IMR-90 (cell line): ENCODE results near the gene MINDY3. TPM values are rescaled to one million over a fixed set of nuclear protein-coding genes. Genes with fewer than 3 reads are reported as not detected.

Experiments used
- ATAC-seq: fragments of 200-7000 bp; cut with Tn5 transposase; 2 replicates; pipeline ENCODE4 v1.9.1; 2020; ENCODE audit warnings: low read depth, mild to moderate bottlenecking, moderate library complexity
- BruUV-seq: library from RNA; stranded (reverse); fragments of 400-500 nt; replicated peaks from 2 replicates; lab custom pipeline; 2021; lab: Mats Ljungman, UMichigan
- CTCF ChIA-PET: fragments of 300-600 bp; formaldehyde crosslinking; extraction: SDS; loops from one replicate; lab custom pipeline; 2021; ENCODE audit warnings: antibody characterized with exemption; lab: Yijun Ruan, JAX
- POLR2A ChIA-PET: fragments of 300-600 bp; sonication (Branson Sonifier 250); formaldehyde crosslinking; loops from one replicate; lab custom pipeline; 2022; ENCODE audit warnings: antibody characterized with exemption; ENCODE audit not compliant: unreplicated experiment; lab: Charles Lee
- DNase-seq: peaks from one replicate; pipeline ENCODE4 v3.0.0; 2013
- H2AFZ ChIP-seq: replicated peaks from 2 replicates; pipeline ENCODE3; 2013; ENCODE audit warnings: low read length, mild to moderate bottlenecking; ENCODE audit not compliant: poor library complexity
- H2AK5ac ChIP-seq: 2 replicates; pipeline ENCODE4 v1.6.1; 2013; ENCODE audit warnings: low read depth, low read length, inconsistent platforms
- H2AK9ac ChIP-seq: replicated peaks from 2 replicates; pipeline ENCODE3; 2013; ENCODE audit warnings: mild to moderate bottlenecking, low read depth, low read length, moderate library complexity; ENCODE audit not compliant: poor library complexity
- H2BK120ac ChIP-seq: 2 replicates; pipeline ENCODE4 v1.6.1; 2013; ENCODE audit warnings: low read depth, low read length, inconsistent platforms
- H2BK15ac ChIP-seq: 3 replicates; pipeline ENCODE4 v1.6.1; 2013; ENCODE audit warnings: low read depth, low read length, inconsistent platforms
- H2BK20ac ChIP-seq: 2 replicates; pipeline ENCODE4 v1.6.1; 2013; ENCODE audit warnings: low read depth, mild to moderate bottlenecking, inconsistent platforms, low read length, moderate library complexity
- H2BK5ac ChIP-seq: 2 replicates; pipeline ENCODE4 v1.6.1; 2013; ENCODE audit warnings: mild to moderate bottlenecking, low read depth, low read length, inconsistent platforms; ENCODE audit not compliant: poor library complexity, severe bottlenecking
- H3K14ac ChIP-seq: replicated peaks from 2 replicates; pipeline ENCODE4 v1.6.1; 2013; ENCODE audit warnings: low read depth, low read length, inconsistent platforms
- H3K18ac ChIP-seq: 2 replicates; pipeline ENCODE4 v1.6.1; 2013; ENCODE audit warnings: low read depth, low read length, control low read depth
- H3K23ac ChIP-seq: 2 replicates; pipeline ENCODE4 v1.6.1; 2013; ENCODE audit warnings: low read depth, low read length, inconsistent platforms
- H3K27ac ChIP-seq: 2 replicates; pipeline ENCODE4 v1.5.1; 2013; ENCODE audit warnings: mild to moderate bottlenecking, control low read depth, low read length; ENCODE audit not compliant: insufficient read depth
- H3K27me3 ChIP-seq: 2 replicates; pipeline ENCODE4 v1.6.1; 2013; ENCODE audit warnings: low read length; ENCODE audit not compliant: control insufficient read depth, insufficient read depth
- H3K36me3 ChIP-seq: 2 replicates; pipeline ENCODE4 v1.6.1; 2013; ENCODE audit warnings: low read length, mixed read lengths; ENCODE audit not compliant: control insufficient read depth, insufficient read depth
- H3K4ac ChIP-seq: 2 replicates; pipeline ENCODE4 v1.6.1; 2013; ENCODE audit warnings: low read depth, low read length, inconsistent platforms
- H3K4me1 ChIP-seq: 2 replicates; pipeline ENCODE4 v1.6.1; 2013; ENCODE audit warnings: low read length, mixed read lengths; ENCODE audit not compliant: control insufficient read depth, insufficient read depth
- H3K4me2 ChIP-seq: 2 replicates; pipeline ENCODE4 v1.6.1; 2013; ENCODE audit warnings: low read depth, mild to moderate bottlenecking, control low read depth, low read length, moderate library complexity
- H3K4me3 ChIP-seq: 2 replicates; pipeline ENCODE4 v1.5.1; 2013; ENCODE audit warnings: low read depth, mild to moderate bottlenecking, control low read depth, low read length, moderate library complexity; ENCODE audit not compliant: insufficient read depth
- H3K56ac ChIP-seq: 2 replicates; pipeline ENCODE4 v1.6.1; 2013; ENCODE audit warnings: low read length, inconsistent platforms; ENCODE audit not compliant: insufficient read depth; ENCODE audit errors: extremely low read depth
- H3K79me1 ChIP-seq, 2 experiments: 2 replicates each; pipeline ENCODE4 v1.6.1; 2013; ENCODE audit warnings: low read length in 2 of 2, inconsistent platforms in 1 of 2, low read depth in 1 of 2
- H3K9ac ChIP-seq: 2 replicates; pipeline ENCODE4 v1.6.1; 2013; ENCODE audit warnings: low read depth, low read length, control low read depth
- H3K9me1 ChIP-seq: 2 replicates; pipeline ENCODE4 v1.6.1; 2013; ENCODE audit warnings: low read length, inconsistent platforms; ENCODE audit not compliant: insufficient read depth
- H3K9me3 ChIP-seq: 2 replicates; pipeline ENCODE4 v1.6.1; 2013; ENCODE audit warnings: low read length; ENCODE audit not compliant: control insufficient read depth, insufficient read depth
- H4K20me1 ChIP-seq: 2 replicates; pipeline ENCODE4 v1.6.1; 2013; ENCODE audit warnings: low read length, inconsistent platforms; ENCODE audit not compliant: insufficient read depth
- H4K5ac ChIP-seq: 2 replicates; pipeline ENCODE4 v1.6.1; 2013; ENCODE audit warnings: mild to moderate bottlenecking, low read depth, low read length, control low read depth
- H4K8ac ChIP-seq, 2 experiments: 2 replicates each; pipeline ENCODE4 v1.6.1; 2013; ENCODE audit warnings: low read depth in 2 of 2, low read length in 2 of 2, control low read depth in 1 of 2, inconsistent platforms in 1 of 2
- H4K91ac ChIP-seq: 2 replicates; pipeline ENCODE4 v1.6.1; 2013; ENCODE audit warnings: low read depth, low read length, inconsistent platforms; ENCODE audit not compliant: insufficient read depth
- CHD1 ChIP-seq: IDR thresholded peaks from 2 replicates; pipeline ENCODE4 v1.6.1; 2012; ENCODE audit warnings: low read depth, low read length, improper control_type of control experiment
- CTCF ChIP-seq: conservative IDR thresholded peaks from 2 replicates; pipeline ENCODE4 v1.5.1; 2012; ENCODE audit warnings: mild to moderate bottlenecking, low read depth, low read length, improper control_type of control experiment
- MAFK ChIP-seq: IDR thresholded peaks from 2 replicates; pipeline ENCODE4 v1.6.1; 2012; ENCODE audit warnings: low read depth, low read length, improper control_type of control experiment
- MXI1 ChIP-seq: IDR thresholded peaks from 2 replicates; pipeline ENCODE4 v1.6.1; 2012; ENCODE audit warnings: low read depth, mild to moderate bottlenecking, low read length, moderate library complexity, borderline replicate concordance
- RFX5 ChIP-seq: IDR thresholded peaks from 2 replicates; pipeline ENCODE4 v1.8.0; 2012; ENCODE audit warnings: low read depth, mild to moderate bottlenecking, low read length, moderate library complexity
- USF2 ChIP-seq: fragments of 150-350 bp; IDR thresholded peaks from 2 replicates; pipeline ENCODE4 v1.6.1; 2017; ENCODE audit warnings: mild to moderate bottlenecking, antibody characterized with exemption, low read length, low read depth
- WGBS, 2 experiments: methylation state at CpG; one replicate each; pipeline versions ENCODE4 v1.1.5 to v1.1.7; 2013; ENCODE audit warnings: missing lambda C conversion rate in 2 of 2; ENCODE audit not compliant: insufficient read length in 1 of 2; ENCODE audit errors: extremely low coverage in 2 of 2; 5-methylcytosine and 5-hydroxymethylcytosine counted together
- dilution Hi-C: fragments of 300-500 bp; cut with HindIII; formaldehyde crosslinking; loops from one replicate; pipeline ENCODE4 v1.14.3; 2018; ENCODE audit warnings: low sequenced_read_pairs; ENCODE audit not compliant: unreplicated experiment
- in situ Hi-C: fragments of 300-500 bp; cut with MboI; formaldehyde crosslinking; loops from 3 replicates; pipeline ENCODE4 v1.14.3; 2019; ENCODE audit warnings: low sequenced_read_pairs, inconsistent platforms, mixed read lengths
- intact Hi-C: fragments of 100-400 bp; cut with micrococcal nuclease; formaldehyde crosslinking; loops from 2 replicates; pipeline ENCODE4 v1.10.0; 2022
- polyA plus RNA-seq, 3 experiments: library from polyadenylated mRNA; depleted of rRNA; stranded (reverse); fragments of >200 nt; gene quantifications; 2 replicates each; pipeline ENCODE4 v1.2.3, GENCODE V29; 2012; ENCODE audit warnings: low replicate concordance in 1 of 3
- total RNA-seq: library from RNA; depleted of rRNA; stranded (reverse); fragments of >200 nt; gene quantifications from 2 replicates; pipeline ENCODE4 v1.2.3, GENCODE V29; 2012

Gene MINDY3
- total and polyA plus RNA-seq, 2 of the 4 experiments (the other 2 are of a cell fraction), result 13.9 to 14.5 TPM

- intact Hi-C loops, result no loop called here
- H2AK9ac ChIP-seq, result no peak overlapping the region
- no peak overlapping the region for H2AK5ac ChIP-seq
- no peak overlapping the region for H3K4ac ChIP-seq
- no peaks in the 10 kb centered on the region; the same call in 1 of the 2 replicates for H3K4me1 ChIP-seq
- no peak overlapping the region for H3K14ac ChIP-seq
- DNase-seq (no peak), ATAC-seq (no peak)
- WGBS, 2 experiments, result no CpG with 5 or more reads among the region's 4 CpGs
- CTCF ChIA-PET, result no interaction called here
- H3K36me3 ChIP-seq, result peaks cover 2% of the 10 kb centered on the region; the same call in 1 of the 2 replicates
- no peak overlapping the region for H3K23ac ChIP-seq
- H3K4me3 ChIP-seq, result no peak overlapping the region
- H3K9me1 ChIP-seq, result no peaks in the 10 kb centered on the region; the same call in 1 of the 2 replicates
- no peak overlapping the region for H2BK15ac ChIP-seq
- no peak overlapping the region for H3K27ac ChIP-seq
- peaks cover 3% of the 10 kb centered on the region; the same call in 1 of the 2 replicates for H3K9me3 ChIP-seq
- no peak overlapping the region for H2AFZ ChIP-seq
- no peak overlapping the region for H4K5ac ChIP-seq
- in situ Hi-C loops, result no loop called here
- no peak overlapping the region for H2BK120ac ChIP-seq
- TF ChIP-seq MAFK, result no peak
- no peak for TF ChIP-seq CHD1
- TF ChIP-seq RFX5, result no peak
- TF ChIP-seq USF2, result no peak
- no peak for TF ChIP-seq MXI1
- TF ChIP-seq CTCF, result no peak
- no peak overlapping the region for H2BK20ac ChIP-seq
- H4K91ac ChIP-seq, result no peak overlapping the region
- POLR2A ChIA-PET, result interaction anchor here (0.6 kb wide), 1 partner anchor 1146 kb away, joined by 3 read pairs; no protein-coding TSS in a partner anchor
- H3K18ac ChIP-seq, result no peak overlapping the region
- dilution Hi-C loops, result no loop called here
- peaks cover 8% of the 10 kb centered on the region; the same call in 1 of the 2 replicates for H4K20me1 ChIP-seq
- no peak overlapping the region for H3K56ac ChIP-seq
- no peak overlapping the region for H3K9ac ChIP-seq
- no peak overlapping the region for H3K4me2 ChIP-seq
- H4K8ac ChIP-seq, result no peak overlapping the region
- H3K79me1 ChIP-seq, result peaks cover 11 to 59% of the 10 kb centered on the region in 2 experiments
- no TSS peak for BruUV-seq
- no peaks in the 10 kb centered on the region for H3K27me3 ChIP-seq
- H2BK5ac ChIP-seq, result no peak overlapping the region
Measured at GRCh38 chr10:15853800-15854199, 6.5 kb downstream of the MINDY3 start.
